ENCODE results near the gene HOXD12. TPM values are rescaled to one million over a fixed set of nuclear protein-coding genes. Genes with fewer than 3 reads are reported as not detected.

HOXD12 gene
- total RNA-seq, 1 experiment from 2014 or later = 0.13 TPM

DNA sequence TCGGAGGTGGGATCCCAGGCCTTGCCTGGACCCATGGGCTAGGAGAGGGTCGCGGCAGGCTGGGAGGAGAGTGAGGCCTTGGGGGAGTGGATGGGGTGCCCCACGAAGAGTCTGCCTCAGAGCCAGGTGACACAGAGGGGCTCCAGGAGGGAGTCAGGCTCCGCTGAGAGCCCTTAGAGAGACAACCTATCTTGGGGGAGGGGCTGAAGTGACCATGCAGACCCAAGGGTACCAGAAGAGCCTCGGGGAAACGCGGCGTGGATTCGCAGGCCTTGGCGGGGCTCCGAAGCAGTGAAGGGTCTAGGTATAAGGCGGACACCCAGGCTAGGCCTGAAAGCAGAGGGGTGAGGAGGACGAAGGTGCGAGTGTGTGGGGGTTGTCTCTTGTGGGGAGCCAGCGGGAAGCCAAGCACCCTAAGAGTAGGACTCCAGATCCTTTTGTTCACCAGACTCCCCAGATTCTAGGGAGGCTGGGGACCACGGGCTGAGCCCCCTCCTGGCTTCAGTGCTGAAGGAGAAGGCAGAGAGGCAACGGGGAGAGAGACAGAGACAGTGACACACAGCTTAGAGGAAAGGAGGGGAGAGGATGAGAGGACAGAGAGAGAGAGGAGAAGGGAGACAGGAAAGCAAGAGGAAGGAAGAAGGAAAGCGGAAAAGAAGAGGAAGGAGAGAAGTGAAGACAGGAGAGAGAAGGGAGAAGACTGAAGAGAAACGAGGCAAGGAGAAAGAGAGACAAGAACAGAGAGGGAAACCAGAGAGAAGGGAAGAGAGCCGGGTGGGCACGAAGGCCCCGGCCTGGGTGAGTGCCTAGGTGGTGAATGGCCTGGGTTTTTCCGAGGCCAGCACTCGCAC, 6.4 kb downstream of the HOXD12 start:
- CTCF ChIA-PET = interaction anchor here (0.7 to 0.8 kb wide), 2 partner anchors 33 to 546 kb away, joined by 3 read pairs; no protein-coding TSS in a partner anchor
- Histone ChIP-seq H3K4me1 (ENCODE audit: control insufficient read depth, insufficient read depth, low read length) (peaks cover 5% of the 10 kb centered on the region), H3K9me3 (ENCODE audit: control insufficient read depth, insufficient read depth, low read depth, low read length) (no peaks in the 10 kb centered on the region), H3K27me3 (ENCODE audit: control insufficient read depth, insufficient read depth, low read length) (0 out of 2 replicates have a peak, but pooled peaks cover 3% of the 10 kb centered on the region), H3K4me3 (ENCODE audit: low read depth in 2 of 2, low read length in 2 of 2) (peak overlapping the region; percentile 41 to 43), H3K36me3 (ENCODE audit: control insufficient read depth, insufficient read depth, low read length) (no peaks in the 10 kb centered on the region), H3K27ac (ENCODE audit: low read length) (no peak overlapping the region)
- TF ChIP-seq, protein P1, sequence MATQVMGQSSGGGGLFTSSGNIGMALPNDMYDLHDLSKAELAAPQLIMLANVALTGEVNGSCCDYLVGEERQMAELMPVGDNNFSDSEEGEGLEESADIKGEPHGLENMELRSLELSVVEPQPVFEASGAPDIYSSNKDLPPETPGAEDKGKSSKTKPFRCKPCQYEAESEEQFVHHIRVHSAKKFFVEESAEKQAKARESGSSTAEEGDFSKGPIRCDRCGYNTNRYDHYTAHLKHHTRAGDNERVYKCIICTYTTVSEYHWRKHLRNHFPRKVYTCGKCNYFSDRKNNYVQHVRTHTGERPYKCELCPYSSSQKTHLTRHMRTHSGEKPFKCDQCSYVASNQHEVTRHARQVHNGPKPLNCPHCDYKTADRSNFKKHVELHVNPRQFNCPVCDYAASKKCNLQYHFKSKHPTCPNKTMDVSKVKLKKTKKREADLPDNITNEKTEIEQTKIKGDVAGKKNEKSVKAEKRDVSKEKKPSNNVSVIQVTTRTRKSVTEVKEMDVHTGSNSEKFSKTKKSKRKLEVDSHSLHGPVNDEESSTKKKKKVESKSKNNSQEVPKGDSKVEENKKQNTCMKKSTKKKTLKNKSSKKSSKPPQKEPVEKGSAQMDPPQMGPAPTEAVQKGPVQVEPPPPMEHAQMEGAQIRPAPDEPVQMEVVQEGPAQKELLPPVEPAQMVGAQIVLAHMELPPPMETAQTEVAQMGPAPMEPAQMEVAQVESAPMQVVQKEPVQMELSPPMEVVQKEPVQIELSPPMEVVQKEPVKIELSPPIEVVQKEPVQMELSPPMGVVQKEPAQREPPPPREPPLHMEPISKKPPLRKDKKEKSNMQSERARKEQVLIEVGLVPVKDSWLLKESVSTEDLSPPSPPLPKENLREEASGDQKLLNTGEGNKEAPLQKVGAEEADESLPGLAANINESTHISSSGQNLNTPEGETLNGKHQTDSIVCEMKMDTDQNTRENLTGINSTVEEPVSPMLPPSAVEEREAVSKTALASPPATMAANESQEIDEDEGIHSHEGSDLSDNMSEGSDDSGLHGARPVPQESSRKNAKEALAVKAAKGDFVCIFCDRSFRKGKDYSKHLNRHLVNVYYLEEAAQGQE (IDR thresholded peaks at IDR 0.05; ENCODE audit: insufficient read depth in 1 of 2, low read depth in 2 of 2, low read length in 1 of 2) = no peak
- TF ChIP-seq, protein P2, sequence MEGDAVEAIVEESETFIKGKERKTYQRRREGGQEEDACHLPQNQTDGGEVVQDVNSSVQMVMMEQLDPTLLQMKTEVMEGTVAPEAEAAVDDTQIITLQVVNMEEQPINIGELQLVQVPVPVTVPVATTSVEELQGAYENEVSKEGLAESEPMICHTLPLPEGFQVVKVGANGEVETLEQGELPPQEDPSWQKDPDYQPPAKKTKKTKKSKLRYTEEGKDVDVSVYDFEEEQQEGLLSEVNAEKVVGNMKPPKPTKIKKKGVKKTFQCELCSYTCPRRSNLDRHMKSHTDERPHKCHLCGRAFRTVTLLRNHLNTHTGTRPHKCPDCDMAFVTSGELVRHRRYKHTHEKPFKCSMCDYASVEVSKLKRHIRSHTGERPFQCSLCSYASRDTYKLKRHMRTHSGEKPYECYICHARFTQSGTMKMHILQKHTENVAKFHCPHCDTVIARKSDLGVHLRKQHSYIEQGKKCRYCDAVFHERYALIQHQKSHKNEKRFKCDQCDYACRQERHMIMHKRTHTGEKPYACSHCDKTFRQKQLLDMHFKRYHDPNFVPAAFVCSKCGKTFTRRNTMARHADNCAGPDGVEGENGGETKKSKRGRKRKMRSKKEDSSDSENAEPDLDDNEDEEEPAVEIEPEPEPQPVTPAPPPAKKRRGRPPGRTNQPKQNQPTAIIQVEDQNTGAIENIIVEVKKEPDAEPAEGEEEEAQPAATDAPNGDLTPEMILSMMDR (IDR thresholded peaks at IDR 0.05) = no peak
- no peak for TF ChIP-seq POLR2AphosphoS5 (IDR thresholded peaks at IDR 0.05; ENCODE audit: low read depth, low read length)
- no peak for TF ChIP-seq SIN3A (IDR thresholded peaks at IDR 0.05; ENCODE audit: borderline replicate concordance, insufficient read depth, low read depth, low read length)
- no peak for TF ChIP-seq TCF7L2 (IDR thresholded peaks at IDR 0.05; ENCODE audit: low read depth, low read length)
- BruUV-seq (replicated peaks) = no TSS peak
- in situ Hi-C loops (cut with HindIII; ENCODE audit: low pct_unique_long_range_greater_than_20kb, low sequenced_read_pairs) = no loop called here
- intact Hi-C loops (cut with micrococcal nuclease; ENCODE audit: unreplicated experiment) = no loop called here
- ATAC-seq (peak; percentile 34; the same call in 1 of the 2 replicates), DNase-seq (ENCODE audit: low read depth, low spot score) (no peak)
- POLR2A ChIA-PET = interaction anchor here (0.6 kb wide), 1 partner anchor 531 kb away, joined by 4 read pairs; no protein-coding TSS in a partner anchor

DNA sequence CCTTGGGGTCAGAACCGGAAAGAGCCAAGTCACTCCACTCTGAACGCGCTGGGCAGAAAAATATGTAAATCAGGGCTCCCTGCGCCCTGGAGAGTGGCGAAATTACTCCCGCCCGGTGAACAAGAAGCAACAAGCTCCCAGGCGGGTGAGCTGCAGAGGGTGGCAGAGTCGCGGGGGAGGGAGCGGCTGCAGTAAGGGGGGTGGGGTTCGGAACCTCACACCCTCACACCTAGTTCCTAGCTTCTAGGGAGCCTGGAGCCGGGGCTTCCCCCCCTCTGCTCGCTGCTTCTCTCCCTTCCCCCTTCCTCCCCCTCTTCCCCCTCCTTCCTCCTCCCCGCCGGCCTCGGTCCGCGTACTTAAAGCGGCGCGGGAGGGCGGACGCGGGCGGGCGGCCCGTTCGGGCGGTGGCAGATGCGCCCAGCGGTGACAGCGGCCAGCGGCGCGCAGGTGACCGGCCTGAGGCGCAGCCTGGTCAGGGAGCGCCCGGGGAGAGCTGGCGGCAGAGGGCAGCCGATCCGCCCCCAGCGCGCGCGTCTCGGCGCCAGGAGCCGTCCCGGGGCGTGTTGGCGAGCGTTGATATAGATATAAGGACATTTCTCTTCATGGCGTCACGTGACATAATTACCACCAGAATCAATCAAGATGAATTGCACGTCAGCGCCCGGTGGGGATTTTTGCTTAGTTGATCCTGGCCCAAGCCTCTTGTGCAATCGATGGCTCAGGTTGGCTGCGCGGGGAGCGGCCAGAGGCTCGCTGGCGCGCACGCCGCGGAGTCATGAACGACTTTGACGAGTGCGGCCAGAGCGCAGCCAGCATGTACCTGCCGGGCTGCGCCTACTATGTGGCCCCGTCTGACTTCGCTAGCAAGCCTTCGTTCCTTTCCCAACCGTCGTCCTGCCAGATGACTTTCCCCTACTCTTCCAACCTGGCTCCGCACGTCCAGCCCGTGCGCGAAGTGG, 7.3 kb downstream of the HOXD12 start, which contains the start of gene HOXD11:
Gene HOXD11, plus strand, starts transcription at position 700 of the 959 bp plus-strand sequence. Its CDS starts 76 bp downstream, at position 776.
- Histone ChIP-seq H3K27ac (ENCODE audit: low read length) (no peak within 1 kb of the TSS), H3K4me1 (ENCODE audit: control insufficient read depth, insufficient read depth, low read length) (peaks cover 8% of the 10 kb centered on the region), H3K9me3 (ENCODE audit: control insufficient read depth, insufficient read depth, low read depth, low read length) (no peaks in the 10 kb centered on the region), H3K36me3 (ENCODE audit: control insufficient read depth, insufficient read depth, low read length) (no peaks in the 10 kb centered on the region), H3K4me3 (ENCODE audit: low read depth in 2 of 2, low read length in 2 of 2) (peak within 1 kb of the TSS; percentile 41 to 43), H3K27me3 (ENCODE audit: control insufficient read depth, insufficient read depth, low read length) (0 out of 2 replicates have a peak, but pooled peaks cover 3% of the 10 kb centered on the region)
- ChIA-PET POLR2A (interaction anchor here (0.6 to 0.8 kb wide), 2 partner anchors 103 to 530 kb away, joined by 4 to 7 read pairs; no protein-coding TSS in a partner anchor), CTCF (interaction anchor here (0.7 to 0.8 kb wide), 2 partner anchors 32 to 545 kb away, joined by 3 read pairs; no protein-coding TSS in a partner anchor)
- in situ Hi-C loops (cut with HindIII; ENCODE audit: low pct_unique_long_range_greater_than_20kb, low sequenced_read_pairs) = no loop called here
- TF ChIP-seq, protein P2 (IDR thresholded peaks at IDR 0.05) = no peak
- TF ChIP-seq SIN3A (IDR thresholded peaks at IDR 0.05; ENCODE audit: borderline replicate concordance, insufficient read depth, low read depth, low read length) = no peak
- no peak for TF ChIP-seq TCF7L2 (IDR thresholded peaks at IDR 0.05; ENCODE audit: low read depth, low read length)
- BruUV-seq (replicated peaks) = no TSS peak
- DNase-seq (ENCODE audit: low read depth, low spot score) (no peak), ATAC-seq (peak; percentile 63)
- intact Hi-C loops (cut with micrococcal nuclease; ENCODE audit: unreplicated experiment) = no loop called here

All from Panc1 (cell line).